Activated T-cell treated with anti-CD3 and anti-CD28 coated beads for 48 hours (primary cell): ENCODE results near the gene CD19.

Experiments used
- DNase-seq: peaks from one replicate; pipeline ENCODE4 v3.0.0-alpha.2; 2020; ENCODE audit warnings: low read depth

Gene CD19

DNA sequence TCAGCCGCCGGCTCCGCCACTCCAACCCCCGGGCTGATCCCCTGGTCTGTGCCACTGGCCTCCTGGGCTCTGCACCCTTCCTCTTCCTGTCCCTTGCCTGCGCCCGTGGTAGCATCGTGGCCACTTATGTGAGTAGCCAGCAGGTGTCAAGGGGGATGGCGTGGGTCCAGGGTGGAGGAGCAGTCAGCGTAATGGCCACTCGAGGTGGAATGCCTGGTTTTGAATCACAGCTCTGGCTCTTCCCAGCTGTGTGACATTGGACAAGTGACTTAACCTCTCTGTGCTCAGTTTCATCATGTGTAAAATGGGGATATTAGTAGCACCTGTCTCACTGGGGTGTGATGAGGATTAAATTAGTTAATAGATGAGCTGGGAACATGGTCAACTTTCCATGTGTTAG lies 50.6 kb downstream of the CD19 start:
- DNase-seq: no peak

DNA sequence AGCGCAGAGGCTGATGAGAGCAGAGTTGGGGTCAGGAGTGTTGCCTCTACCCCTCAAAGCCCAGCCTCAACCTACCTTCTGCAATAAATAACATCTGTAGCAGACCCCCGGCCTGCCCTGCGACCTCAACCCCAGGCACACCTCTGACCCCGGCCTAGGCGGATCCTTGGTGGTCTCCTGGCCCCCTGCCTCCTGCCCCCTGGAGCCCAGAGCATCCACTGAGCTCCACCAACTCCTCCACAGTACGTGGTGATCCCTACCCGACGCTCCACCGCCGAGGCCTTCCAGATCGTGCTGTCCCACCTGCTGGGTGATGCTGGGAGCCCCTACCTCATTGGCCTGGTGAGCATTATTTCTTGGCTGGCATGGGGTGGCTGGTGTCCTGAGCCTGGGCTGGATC lies 51.2 kb downstream of the CD19 start:
- DNase-seq: no peak

DNA sequence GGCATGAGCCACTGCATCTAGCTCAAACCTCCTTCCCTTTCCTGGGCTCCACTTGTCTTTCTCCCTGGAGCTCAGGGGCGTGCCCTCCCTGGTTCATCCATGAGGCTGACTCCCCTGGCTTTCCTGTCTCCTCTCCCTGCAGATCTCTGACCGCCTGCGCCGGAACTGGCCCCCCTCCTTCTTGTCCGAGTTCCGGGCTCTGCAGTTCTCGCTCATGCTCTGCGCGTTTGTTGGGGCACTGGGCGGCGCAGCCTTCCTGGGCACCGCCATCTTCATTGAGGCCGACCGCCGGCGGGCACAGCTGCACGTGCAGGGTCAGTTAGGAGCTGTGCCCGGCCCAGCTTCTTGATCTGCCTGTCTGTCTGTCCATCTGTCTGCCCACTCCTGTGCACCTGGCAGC lies 51.9 kb downstream of the CD19 start:
- DNase-seq: no peak

DNA sequence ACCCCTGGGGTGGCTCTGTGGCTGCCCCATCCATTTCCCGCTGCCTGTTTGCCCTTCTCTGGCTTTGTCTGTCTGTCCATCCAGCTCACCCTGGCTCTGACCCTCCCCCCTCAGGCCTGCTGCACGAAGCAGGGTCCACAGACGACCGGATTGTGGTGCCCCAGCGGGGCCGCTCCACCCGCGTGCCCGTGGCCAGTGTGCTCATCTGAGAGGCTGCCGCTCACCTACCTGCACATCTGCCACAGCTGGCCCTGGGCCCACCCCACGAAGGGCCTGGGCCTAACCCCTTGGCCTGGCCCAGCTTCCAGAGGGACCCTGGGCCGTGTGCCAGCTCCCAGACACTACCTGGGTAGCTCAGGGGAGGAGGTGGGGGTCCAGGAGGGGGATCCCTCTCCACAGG lies 52.3 kb downstream of the CD19 start:
- no peak for DNase-seq

DNA sequence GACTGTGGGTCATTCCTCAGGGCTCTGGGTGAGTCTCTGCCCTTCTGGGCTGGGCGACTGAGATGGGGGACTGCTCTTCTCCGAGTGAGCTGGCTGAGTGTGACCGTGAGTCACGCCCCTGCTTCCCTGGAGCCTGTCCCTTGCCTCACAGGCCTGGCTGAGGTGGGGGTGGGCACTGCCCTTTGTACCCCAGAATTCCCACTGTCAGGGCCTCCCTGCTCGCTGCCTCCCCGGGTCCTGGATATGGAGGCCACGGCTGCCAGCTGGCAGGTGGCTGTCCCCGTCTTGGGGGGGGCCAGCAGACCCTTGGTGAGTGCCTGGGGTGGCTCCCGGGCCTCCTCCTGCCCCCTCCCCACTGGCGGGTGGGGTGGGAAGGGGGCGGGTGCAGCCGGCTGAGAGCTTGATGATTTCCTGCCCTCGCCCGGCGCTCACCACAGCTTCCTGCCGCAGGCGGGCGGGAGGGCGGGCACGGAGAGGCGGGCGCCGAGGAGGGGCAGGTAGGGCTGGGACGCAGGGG lies 52.9 kb downstream of the CD19 start, which contains the start of gene LAT:
Gene LAT, plus strand, starts transcription at position 434 of the 517 bp plus-strand sequence. CDS start 366 bp downstream, outside the sequence.
- DNase-seq: peak; percentile 70

- DNase-seq: no peak
Measured at GRCh38 chr16:28985211-28986041, 53.7 kb downstream of the CD19 start.

- no peak for DNase-seq
Measured at GRCh38 chr16:28986046-28986445, 54.3 kb downstream of the CD19 start.

- no peak for DNase-seq
Measured at GRCh38 chr16:28986492-28986891, 54.7 kb downstream of the CD19 start.

DNA sequence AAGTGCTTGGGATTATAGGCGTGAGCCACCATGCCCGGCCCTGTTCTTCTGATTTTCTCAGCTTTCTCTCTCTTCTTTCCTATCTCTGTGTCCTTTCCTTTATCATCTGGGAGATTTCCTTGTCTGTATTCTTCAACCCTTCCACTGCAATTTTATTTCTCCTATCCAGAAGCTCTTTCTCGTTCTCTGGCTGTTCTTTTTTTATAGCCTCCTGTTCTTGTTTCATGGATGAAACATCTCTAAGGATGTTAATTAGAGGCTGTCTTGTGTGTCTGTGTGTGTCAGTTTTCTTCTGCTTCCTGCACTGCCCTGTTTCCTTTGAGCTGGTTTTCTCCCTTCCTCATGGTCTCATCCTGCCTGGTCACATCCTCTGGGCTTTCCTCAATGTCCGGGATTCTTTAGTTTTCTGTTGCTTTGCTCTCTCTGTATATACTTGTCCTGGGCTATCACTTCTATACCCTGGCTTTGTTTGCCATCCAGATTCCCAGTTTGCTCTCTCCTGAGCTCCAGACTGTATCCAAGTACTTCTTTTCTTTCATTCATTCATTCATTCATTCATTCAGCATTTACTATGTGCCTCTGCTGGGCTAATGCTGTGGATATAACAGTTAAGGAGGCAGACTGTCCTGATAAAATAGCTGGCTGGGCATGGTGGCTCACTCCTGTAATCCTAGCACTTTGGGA lies 55.5 kb downstream of the CD19 start:
- DNase-seq: no peak
